HCT116 (cell line): ENCODE results near the gene EMSY. TPM values are rescaled to one million over a fixed set of nuclear protein-coding genes. Genes with fewer than 3 reads are reported as not detected.

Experiments used
- ATAC-seq: fragments of 200-7000 bp; cut with Tn5 transposase; 2 replicates; pipeline ENCODE4 v1.9.1; 2020; ENCODE audit warnings: mild to moderate bottlenecking, moderate library complexity
- BruUV-seq: library from RNA; stranded (reverse); fragments of 400-500 nt; replicated peaks from 2 replicates; lab custom pipeline; 2021; lab: Mats Ljungman, UMichigan
- CTCF ChIA-PET: fragments of 300-600 bp; sonication (Branson Sonifier 250); formaldehyde crosslinking; loops from one replicate; lab custom pipeline; 2021; ENCODE audit warnings: antibody characterized with exemption; lab: Charles Lee
- POLR2A ChIA-PET: fragments of 300-600, 350-600 bp; sonication (Branson Sonifier 250); formaldehyde crosslinking; loops from one replicate; lab custom pipeline; 2021; ENCODE audit warnings: antibody characterized with exemption; lab: Charles Lee
- RAD21 ChIA-PET, 2 experiments: fragments of 300-600 bp; sonication (Branson Sonifier 250); formaldehyde crosslinking; loops; one replicate each; lab custom pipeline; 2023; ENCODE audit warnings: low total read pairs in 2 of 2; ENCODE audit not compliant: uncharacterized antibody in 2 of 2, unreplicated experiment in 2 of 2, low non-redundant PET in 1 of 2; lab: Charles Lee
- DNase-seq: peaks from one replicate; pipeline ENCODE4 v3.0.0-alpha.2; 2010; ENCODE audit warnings: low read depth, low spot score
- H2AFZ ChIP-seq: fragments of 200-600 bp; shearing (Covaris generic), sonication (generic); 2 replicates; pipeline ENCODE4 v1.6.1; 2017; ENCODE audit warnings: low read depth, mixed run types, mixed read lengths, antibody characterized with exemption, low read length; ENCODE audit not compliant: poor library complexity, severe bottlenecking
- H3K27ac ChIP-seq: 2 replicates; pipeline ENCODE4 v1.5.1; 2012; ENCODE audit warnings: low read depth, low read length
- H3K27me3 ChIP-seq: fragments of 200-600 bp; sonication (generic); 2 replicates; pipeline ENCODE4 v1.6.1; 2016; ENCODE audit warnings: mixed run types, low read length, mixed read lengths; ENCODE audit not compliant: insufficient read depth
- H3K36me3 ChIP-seq, 2 experiments: fragments of 200-500 bp in 1 of 2; fragments of 200-600 bp in 1 of 2; sonication (Bioruptor generic) in 1 of 2; sonication (generic) in 1 of 2; 2 replicates each; pipeline versions ENCODE4 v1.5.1 to v1.6.1; 2014 to 2016; ENCODE audit warnings: low read length in 2 of 2, inconsistent platforms in 1 of 2, mixed read lengths in 1 of 2, mixed run types in 1 of 2; ENCODE audit not compliant: insufficient read depth in 2 of 2, control insufficient read depth in 1 of 2
- H3K4me1 ChIP-seq, 2 experiments: fragments of 200-600 bp in 1 of 2; sonication (generic) in 1 of 2; 2 replicates each; pipeline versions ENCODE4 v1.5.1 to v1.6.1; 2012 to 2017; ENCODE audit warnings: low read length in 2 of 2, inconsistent platforms in 1 of 2, mild to moderate bottlenecking in 1 of 2, mixed read lengths in 1 of 2, mixed run types in 1 of 2, moderate library complexity in 1 of 2; ENCODE audit not compliant: insufficient read depth in 2 of 2, control insufficient read depth in 1 of 2
- H3K4me2 ChIP-seq: fragments of 200-600 bp; sonication (generic); 2 replicates; pipeline ENCODE4 v1.6.1; 2017; ENCODE audit warnings: mixed run types, low read length, mixed read lengths
- H3K4me3 ChIP-seq, 2 experiments: fragments of 200-600 bp in 1 of 2; sonication (generic) in 1 of 2; replicated peaks in 1 of 2; 2 replicates each; pipeline ENCODE4 v1.5.1; 2011 to 2016; ENCODE audit warnings: low read length in 2 of 2, control low read depth in 1 of 2, low read depth in 1 of 2, mild to moderate bottlenecking in 1 of 2, mixed read lengths in 1 of 2, mixed run types in 1 of 2
- H3K79me2 ChIP-seq: fragments of 200-600 bp; sonication (generic); 2 replicates; pipeline ENCODE4 v1.6.1; 2017; ENCODE audit warnings: mild to moderate bottlenecking, mixed run types, low read length, moderate library complexity, mixed read lengths; ENCODE audit not compliant: insufficient read depth
- H3K9ac ChIP-seq: fragments of 200-600 bp; sonication (generic); 2 replicates; pipeline ENCODE4 v1.6.1; 2016; ENCODE audit warnings: low read length, mixed read lengths
- H3K9me2 ChIP-seq: fragments of 200-600 bp; sonication (generic), shearing (Covaris generic); 2 replicates; pipeline ENCODE4 v1.6.1; 2017; ENCODE audit warnings: mixed run types, mild to moderate bottlenecking, moderate library complexity; ENCODE audit not compliant: insufficient read depth
- H3K9me3 ChIP-seq, 2 experiments: fragments of 200-500 bp in 1 of 2; fragments of 200-600 bp in 1 of 2; sonication (Bioruptor generic) in 1 of 2; sonication (generic) in 1 of 2; 2 replicates each; pipeline ENCODE4 v1.6.1; 2014 to 2017; ENCODE audit warnings: low read length in 2 of 2, mixed read lengths in 2 of 2, inconsistent platforms in 1 of 2, low read depth in 1 of 2, mild to moderate bottlenecking in 1 of 2, mixed run types in 1 of 2, moderate library complexity in 1 of 2; ENCODE audit not compliant: control insufficient read depth in 1 of 2, insufficient read depth in 1 of 2
- H4K20me1 ChIP-seq: fragments of 200-600 bp; sonication (generic), shearing (Covaris generic); 2 replicates; pipeline ENCODE4 v1.6.1; 2017; ENCODE audit warnings: mixed run types, mild to moderate bottlenecking, moderate library complexity; ENCODE audit not compliant: insufficient read depth
- CEBPB ChIP-seq: IDR thresholded peaks from 2 replicates; pipeline ENCODE4 v1.6.1; 2012; ENCODE audit warnings: low read depth
- EGR1 ChIP-seq: IDR thresholded peaks from 2 replicates; pipeline ENCODE4 v1.6.1; 2012; ENCODE audit warnings: low read depth
- ELF1 ChIP-seq: IDR thresholded peaks from 2 replicates; pipeline ENCODE4 v1.6.1; 2012; ENCODE audit warnings: low read depth, borderline replicate concordance
- EZH2 ChIP-seq: fragments of 200-600 bp; sonication (generic); IDR thresholded peaks from 2 replicates; pipeline ENCODE4 v1.6.1; 2017; ENCODE audit warnings: antibody characterized with exemption, mixed run types
- EZH2phosphoT487 ChIP-seq: fragments of 200-600 bp; IDR thresholded peaks from 2 replicates; pipeline ENCODE4 v1.6.1; 2018; ENCODE audit warnings: antibody characterized with exemption, borderline replicate concordance
- FOSL1 ChIP-seq: IDR thresholded peaks from 2 replicates; pipeline ENCODE4 v1.6.1; 2012; ENCODE audit warnings: low read depth
- JUND ChIP-seq: IDR thresholded peaks from 2 replicates; pipeline ENCODE4 v1.6.1; 2012
- POLR2AphosphoS5 ChIP-seq: IDR thresholded peaks from 2 replicates; pipeline ENCODE4 v1.6.1; 2011; ENCODE audit warnings: mild to moderate bottlenecking, low read depth, low read length, moderate library complexity
- RAD21 ChIP-seq: IDR thresholded peaks from 2 replicates; pipeline ENCODE4 v1.6.1; 2012; ENCODE audit warnings: low read depth, mild to moderate bottlenecking
- SIN3A ChIP-seq: IDR thresholded peaks from 2 replicates; pipeline ENCODE4 v1.6.1; 2012; ENCODE audit warnings: low read depth
- SP1 ChIP-seq: IDR thresholded peaks from 2 replicates; pipeline ENCODE4 v1.6.1; 2012; ENCODE audit warnings: low read depth
- SRF ChIP-seq: IDR thresholded peaks from 2 replicates; pipeline ENCODE4 v1.6.1; 2012; ENCODE audit warnings: low read depth
- TCF7L2 ChIP-seq: IDR thresholded peaks from 2 replicates; pipeline ENCODE4 v1.7.0; 2011; ENCODE audit warnings: borderline replicate concordance, inconsistent platforms; ENCODE audit not compliant: insufficient read depth, insufficient read length; ENCODE audit errors: extremely low read depth
- YY1 ChIP-seq: IDR thresholded peaks from 2 replicates; pipeline ENCODE4 v1.6.1; 2011; ENCODE audit warnings: low read length, low read depth, moderate library complexity, mild to moderate bottlenecking; ENCODE audit not compliant: insufficient replicate concordance; ENCODE audit errors: extremely low read depth
- ZFX ChIP-seq: fragments of 450-650 bp; IDR thresholded peaks from 2 replicates; pipeline ENCODE4 v1.6.1; 2017
- ZNF274 ChIP-seq: fragments of 200-500 bp; sonication (Bioruptor generic); IDR thresholded peaks from 2 replicates; pipeline ENCODE4 v1.6.1; 2014; ENCODE audit warnings: mild to moderate bottlenecking, low read depth, low read length, inconsistent platforms
- intact Hi-C: fragments of 100-400 bp; cut with micrococcal nuclease; formaldehyde crosslinking; loops from 2 replicates; pipeline ENCODE4 v1.10.0; 2022
- total RNA-seq: library from RNA; stranded (reverse); gene quantifications from one replicate; pipeline ENCODE4 v1.2.1, GENCODE V29; 2021; ENCODE audit not compliant: unreplicated experiment
- TF ChIP-seq, protein P1 (sequence below): IDR thresholded peaks from 2 replicates; pipeline ENCODE4 v1.6.1; 2012
- TF ChIP-seq, protein P2 (sequence below): IDR thresholded peaks from 2 replicates; pipeline ENCODE4 v1.6.1; 2011; ENCODE audit warnings: mild to moderate bottlenecking, low read length, moderate library complexity; ENCODE audit not compliant: insufficient replicate concordance; ENCODE audit errors: extremely low read depth
- TF ChIP-seq, protein P3 (sequence below), 3 experiments: fragments of 200-600 bp in 1 of 3; sonication (generic) in 1 of 3; IDR thresholded peaks in 2 of 3; conservative IDR thresholded peaks in 1 of 3; 2 replicates each; pipeline ENCODE4 v1.5.1; 2012 to 2017; ENCODE audit warnings: low read depth in 2 of 3, low read length in 2 of 3, antibody characterized with exemption in 1 of 3, borderline replicate concordance in 1 of 3, control low read depth in 1 of 3, mild to moderate bottlenecking in 1 of 3, mixed read lengths in 1 of 3, mixed run types in 1 of 3, moderate library complexity in 1 of 3; ENCODE audit not compliant: insufficient read depth in 1 of 3

EMSY gene
- total RNA-seq, 1 experiment from 2014 or later = 22.7 TPM

DNA sequence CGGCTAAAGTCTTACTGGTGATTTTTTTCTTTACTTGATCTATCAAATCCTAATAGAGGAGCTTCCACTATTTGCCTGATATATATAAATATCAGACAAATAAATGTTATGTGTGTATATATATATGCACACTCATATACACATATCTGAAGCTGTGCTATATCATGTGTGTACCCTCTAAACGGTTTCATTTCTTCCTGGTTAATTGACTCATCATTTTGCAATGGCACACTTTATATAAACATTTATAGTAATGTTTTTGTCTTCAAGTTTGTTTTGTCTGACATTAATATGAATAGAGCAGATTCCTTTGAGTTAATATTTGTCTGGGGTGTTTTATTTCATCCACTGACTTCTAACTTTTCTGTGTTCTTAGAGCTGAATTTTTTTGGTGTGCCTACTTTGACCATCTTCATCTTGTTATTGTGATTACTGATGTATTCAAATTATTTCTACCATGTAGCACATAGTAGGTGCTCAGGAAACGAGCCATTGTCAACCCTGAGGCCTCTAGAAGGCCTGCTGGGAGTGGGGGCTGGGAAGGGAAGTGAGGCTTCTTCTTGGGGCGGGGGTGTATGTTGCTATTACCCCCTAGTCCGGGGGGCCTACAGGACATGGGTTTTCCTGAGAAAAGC is 143.1 kb downstream of the EMSY start:
- Histone ChIP-seq H3K4me3 (no peak overlapping the region), H3K36me3 (no peaks in the 10 kb centered on the region), H3K4me2 (no peak overlapping the region), H3K9ac (no peak overlapping the region), H3K79me2 (no peaks in the 10 kb centered on the region), H3K27ac (no peak overlapping the region), H3K4me1 (peaks cover 0 to 3% of the 10 kb centered on the region in 2 experiments; a peak in 2 of 4 replicates), H3K9me2 (no peaks in the 10 kb centered on the region), H3K9me3 (no peaks in the 10 kb centered on the region), H3K27me3 (no peaks in the 10 kb centered on the region), H2AFZ (no peak overlapping the region), H4K20me1 (no peaks in the 10 kb centered on the region)
- DNase-seq (no peak), ATAC-seq (no peak)
- intact Hi-C loops = no loop called here
- ChIA-PET CTCF (no interaction called here), RAD21 (no interaction called here), POLR2A (no interaction called here)
- BruUV-seq = no TSS peak
- TF ChIP-seq EZH2 = no peak
- no peak for TF ChIP-seq ZNF274
- TF ChIP-seq, protein P1, sequence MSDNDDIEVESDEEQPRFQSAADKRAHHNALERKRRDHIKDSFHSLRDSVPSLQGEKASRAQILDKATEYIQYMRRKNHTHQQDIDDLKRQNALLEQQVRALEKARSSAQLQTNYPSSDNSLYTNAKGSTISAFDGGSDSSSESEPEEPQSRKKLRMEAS = no peak
- TF ChIP-seq EGR1 = no peak
- no peak for TF ChIP-seq ELF1
- TF ChIP-seq RAD21 = no peak
- no peak for TF ChIP-seq FOSL1
- TF ChIP-seq YY1 = no peak
- TF ChIP-seq POLR2AphosphoS5 = no peak
- TF ChIP-seq SP1 = no peak
- TF ChIP-seq SRF = no peak
- no peak for TF ChIP-seq CEBPB
- TF ChIP-seq SIN3A = no peak
- TF ChIP-seq ZFX = no peak
- no peak for TF ChIP-seq TCF7L2
- TF ChIP-seq EZH2phosphoT487 = no peak
- no peak for TF ChIP-seq JUND
- TF ChIP-seq, protein P2, sequence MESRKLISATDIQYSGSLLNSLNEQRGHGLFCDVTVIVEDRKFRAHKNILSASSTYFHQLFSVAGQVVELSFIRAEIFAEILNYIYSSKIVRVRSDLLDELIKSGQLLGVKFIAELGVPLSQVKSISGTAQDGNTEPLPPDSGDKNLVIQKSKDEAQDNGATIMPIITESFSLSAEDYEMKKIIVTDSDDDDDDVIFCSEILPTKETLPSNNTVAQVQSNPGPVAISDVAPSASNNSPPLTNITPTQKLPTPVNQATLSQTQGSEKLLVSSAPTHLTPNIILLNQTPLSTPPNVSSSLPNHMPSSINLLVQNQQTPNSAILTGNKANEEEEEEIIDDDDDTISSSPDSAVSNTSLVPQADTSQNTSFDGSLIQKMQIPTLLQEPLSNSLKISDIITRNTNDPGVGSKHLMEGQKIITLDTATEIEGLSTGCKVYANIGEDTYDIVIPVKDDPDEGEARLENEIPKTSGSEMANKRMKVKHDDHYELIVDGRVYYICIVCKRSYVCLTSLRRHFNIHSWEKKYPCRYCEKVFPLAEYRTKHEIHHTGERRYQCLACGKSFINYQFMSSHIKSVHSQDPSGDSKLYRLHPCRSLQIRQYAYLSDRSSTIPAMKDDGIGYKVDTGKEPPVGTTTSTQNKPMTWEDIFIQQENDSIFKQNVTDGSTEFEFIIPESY = no peak
- TF ChIP-seq, protein P3, sequence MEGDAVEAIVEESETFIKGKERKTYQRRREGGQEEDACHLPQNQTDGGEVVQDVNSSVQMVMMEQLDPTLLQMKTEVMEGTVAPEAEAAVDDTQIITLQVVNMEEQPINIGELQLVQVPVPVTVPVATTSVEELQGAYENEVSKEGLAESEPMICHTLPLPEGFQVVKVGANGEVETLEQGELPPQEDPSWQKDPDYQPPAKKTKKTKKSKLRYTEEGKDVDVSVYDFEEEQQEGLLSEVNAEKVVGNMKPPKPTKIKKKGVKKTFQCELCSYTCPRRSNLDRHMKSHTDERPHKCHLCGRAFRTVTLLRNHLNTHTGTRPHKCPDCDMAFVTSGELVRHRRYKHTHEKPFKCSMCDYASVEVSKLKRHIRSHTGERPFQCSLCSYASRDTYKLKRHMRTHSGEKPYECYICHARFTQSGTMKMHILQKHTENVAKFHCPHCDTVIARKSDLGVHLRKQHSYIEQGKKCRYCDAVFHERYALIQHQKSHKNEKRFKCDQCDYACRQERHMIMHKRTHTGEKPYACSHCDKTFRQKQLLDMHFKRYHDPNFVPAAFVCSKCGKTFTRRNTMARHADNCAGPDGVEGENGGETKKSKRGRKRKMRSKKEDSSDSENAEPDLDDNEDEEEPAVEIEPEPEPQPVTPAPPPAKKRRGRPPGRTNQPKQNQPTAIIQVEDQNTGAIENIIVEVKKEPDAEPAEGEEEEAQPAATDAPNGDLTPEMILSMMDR (IDR thresholded peaks at IDR 0.05 in 2 of 3, conservative IDR thresholded peaks at IDR 0.05 in 1 of 3; ENCODE audit: borderline replicate concordance in 1 of 3, insufficient read depth in 1 of 3, low read depth in 2 of 3, low read length in 2 of 3) = no peak
